HepG2 (cell line): ENCODE measurements around the gene MT1A. TPM values are rescaled to one million over a fixed set of nuclear protein-coding genes. Genes with fewer than 3 reads are reported as not detected.

Experiments used
- ATF1 ChIP-seq: IDR thresholded peaks from 2 replicates; pipeline ENCODE4 v1.6.1; 2016; ENCODE audit warnings: mild to moderate bottlenecking, control low read depth
- BATF2 ChIP-seq: sonication (generic); formaldehyde crosslinking; IDR thresholded peaks from 2 replicates; pipeline ENCODE4 v1.8.0; 2022; ENCODE audit warnings: mild to moderate bottlenecking, missing genetic modification reagents, moderate library complexity
- DMAP1 ChIP-seq: IDR thresholded peaks from 2 replicates; pipeline ENCODE4 v1.6.1; 2016
- DR1 ChIP-seq: sonication (generic); formaldehyde crosslinking; IDR thresholded peaks from 2 replicates; pipeline ENCODE4 v1.8.0; 2021; ENCODE audit warnings: mild to moderate bottlenecking, missing genetic modification reagents, inconsistent platforms
- FOXA1 ChIP-seq, 2 experiments: fragments of 450-650 bp in 1 of 2; sonication (generic) in 1 of 2; formaldehyde crosslinking in 1 of 2; IDR thresholded peaks; 2 replicates each; pipeline versions ENCODE4 v1.4.0 to v1.6.1; 2016 to 2020; ENCODE audit warnings: missing genetic modification reagents in 1 of 2
- FOXJ3 ChIP-seq: sonication (generic); formaldehyde crosslinking; IDR thresholded peaks from 2 replicates; pipeline ENCODE4 v1.4.0; 2020; ENCODE audit warnings: missing genetic modification reagents, mild to moderate bottlenecking, borderline replicate concordance
- GABPA ChIP-seq, 2 experiments: IDR thresholded peaks; 2 replicates each; pipeline ENCODE4 v1.6.1; 2011 to 2016; ENCODE audit warnings: low read depth in 2 of 2, low read length in 1 of 2, missing biosample characterization in 1 of 2, missing genetic modification characterization in 1 of 2
- GABPB1 ChIP-seq: IDR thresholded peaks from 2 replicates; pipeline ENCODE4 v1.6.1; 2016; ENCODE audit warnings: mild to moderate bottlenecking, missing genetic modification reagents, moderate library complexity, missing compliant biosample characterization
- HCFC1 ChIP-seq: fragments of 150-350 bp; IDR thresholded peaks from 2 replicates; pipeline ENCODE4 v1.6.1; 2014; ENCODE audit warnings: low read depth, low read length
- HOXA9 ChIP-seq: sonication (generic); formaldehyde crosslinking; IDR thresholded peaks from 2 replicates; pipeline ENCODE4 v1.8.1; 2022; ENCODE audit warnings: missing genetic modification reagents, mild to moderate bottlenecking, moderate library complexity, borderline replicate concordance
- JARID2 ChIP-seq: sonication (generic); formaldehyde crosslinking; IDR thresholded peaks from 2 replicates; pipeline ENCODE4 v1.8.1; 2023; ENCODE audit warnings: missing genetic modification reagents, inconsistent platforms; ENCODE audit not compliant: insufficient replicate concordance
- NCOA2 ChIP-seq: sonication (generic); formaldehyde crosslinking; IDR thresholded peaks from 2 replicates; pipeline ENCODE4 v1.8.0; 2022; ENCODE audit warnings: inconsistent platforms
- PHF20 ChIP-seq: sonication (generic); formaldehyde crosslinking; IDR thresholded peaks from 2 replicates; pipeline ENCODE4 v1.5.0; 2020; ENCODE audit warnings: mild to moderate bottlenecking, missing genetic modification reagents
- PHF21A ChIP-seq: sonication (generic); formaldehyde crosslinking; IDR thresholded peaks from 2 replicates; pipeline ENCODE4 v1.5.0; 2020; ENCODE audit warnings: mild to moderate bottlenecking, missing genetic modification reagents
- POLR2AphosphoS5 ChIP-seq: IDR thresholded peaks from 2 replicates; pipeline ENCODE4 v1.6.1; 2012; ENCODE audit warnings: low read depth, low read length
- PRPF4 ChIP-seq: fragments of 200-400 bp; formaldehyde crosslinking; IDR thresholded peaks from 2 replicates; pipeline ENCODE4 v1.6.1; 2016; ENCODE audit warnings: low read length, low read depth; ENCODE audit not compliant: poor library complexity, severe bottlenecking
- RFXAP ChIP-seq: sonication (generic); formaldehyde crosslinking; IDR thresholded peaks from 2 replicates; pipeline ENCODE4 v1.4.0; 2020; ENCODE audit warnings: missing genetic modification reagents, borderline replicate concordance
- U2AF1 ChIP-seq: fragments of 200-400 bp; formaldehyde crosslinking; optimal IDR thresholded peaks from 2 replicates; pipeline ENCODE3; 2017; ENCODE audit warnings: mild to moderate bottlenecking, low read depth, low read length
- ZBTB20 ChIP-seq: sonication (generic); formaldehyde crosslinking; IDR thresholded peaks from 2 replicates; pipeline ENCODE4 v1.8.1; 2023; ENCODE audit warnings: missing genetic modification reagents, low read depth, mild to moderate bottlenecking, borderline replicate concordance
- ZIK1 ChIP-seq: sonication (generic); formaldehyde crosslinking; IDR thresholded peaks from 2 replicates; pipeline ENCODE4 v1.5.0; 2020; ENCODE audit warnings: mild to moderate bottlenecking, low read depth, missing genetic modification reagents, borderline replicate concordance
- ZNF121 ChIP-seq: sonication (generic); formaldehyde crosslinking; IDR thresholded peaks from 2 replicates; pipeline ENCODE4 v1.5.0; 2020; ENCODE audit warnings: mild to moderate bottlenecking, missing genetic modification reagents
- ZNF205 ChIP-seq: IDR thresholded peaks from 2 replicates; pipeline ENCODE4 v1.6.1; 2018; ENCODE audit warnings: missing biosample characterization, missing genetic modification reagents
- ZNF275 ChIP-seq: sonication (generic); formaldehyde crosslinking; IDR thresholded peaks from 2 replicates; pipeline ENCODE4 v1.8.0; 2022; ENCODE audit warnings: missing genetic modification reagents, mild to moderate bottlenecking, inconsistent platforms, borderline replicate concordance
- ZNF329 ChIP-seq: sonication (generic); formaldehyde crosslinking; IDR thresholded peaks from 2 replicates; pipeline ENCODE4 v1.9.0; 2021; ENCODE audit warnings: low read depth, mild to moderate bottlenecking, missing genetic modification reagents
- ZNF546 ChIP-seq: sonication (generic); formaldehyde crosslinking; conservative IDR thresholded peaks from 2 replicates; pipeline ENCODE4 v1.8.1; 2023; ENCODE audit warnings: mild to moderate bottlenecking, missing genetic modification reagents
- ZNF547 ChIP-seq: sonication (generic); formaldehyde crosslinking; IDR thresholded peaks from 2 replicates; pipeline ENCODE4 v1.5.1; 2020; ENCODE audit warnings: mild to moderate bottlenecking, missing genetic modification reagents
- ZNF891 ChIP-seq: sonication (generic); formaldehyde crosslinking; IDR thresholded peaks from 2 replicates; pipeline ENCODE4 v1.5.0; 2020; ENCODE audit warnings: mild to moderate bottlenecking, missing genetic modification reagents
- polyA plus RNA-seq, 8 experiments: library from polyadenylated mRNA; depleted of rRNA in 3 of 8; stranded (reverse) in 7 of 8; unstranded in 1 of 8; fragments of >200 nt; fragmentation: Illumina TruSeq in 4 of 8; extraction: Trizol in 4 of 8; gene quantifications; 2 replicates each; pipeline versions ENCODE4 v1.2.1 to v1.2.3, GENCODE V29; 2011 to 2016; ENCODE audit warnings: low read depth in 4 of 8, missing spikeins in 1 of 8, mixed read lengths in 1 of 8; ENCODE audit not compliant: insufficient read depth in 1 of 8
- total RNA-seq, 5 experiments: library from RNA; depleted of rRNA; stranded (reverse); fragments of >200 nt; fragmentation: Illumina TruSeq; extraction: Trizol; gene quantifications; 2 replicates each; pipeline ENCODE4 v1.2.3, GENCODE V29; 2016; ENCODE audit warnings: low read depth in 1 of 5

The MT1A gene
- total and polyA plus RNA-seq, 2 of the 13 experiments (the other 11 are each of a cell fraction or from before 2014, with no cell fraction given): 8.3 to 10.4 TPM

- TF ChIP-seq BATF2 (CRISPR knock-in tag) (0 out of 2 replicates have a peak, but pooled peaks have one; percentile 51), POLR2AphosphoS5 (peak; percentile 88), ZNF275 (CRISPR knock-in tag) (no peak), HCFC1 (no peak), FOXA1 (IDR thresholded peaks at IDR 0.05) (no peak), FOXA1 (CRISPR knock-in tag; IDR thresholded peaks at IDR 0.05) (peak; percentile 38; the same call in 1 of the 2 replicates), JARID2 (CRISPR knock-in tag) (no peak), ZNF546 (CRISPR knock-in tag) (peak; percentile 70; the same call in 1 of the 2 replicates), RFXAP (peak; percentile 77; the same call in 1 of the 2 replicates), ZNF329 (CRISPR knock-in tag) (no peak), ZNF205 (CRISPR knock-in tag) (no peak), DR1 (CRISPR knock-in tag) (peak; percentile 95), GABPB1 (peak; percentile 72; the same call in 1 of the 2 replicates), NCOA2 (CRISPR knock-in tag) (0 out of 2 replicates have a peak, but pooled peaks have one; percentile 40), GABPA (IDR thresholded peaks at IDR 0.05; ENCODE audit: low read depth, low read length) (no peak), GABPA (CRISPR knock-in tag; IDR thresholded peaks at IDR 0.05; ENCODE audit: low read depth) (no peak), ZNF547 (CRISPR knock-in tag) (0 out of 2 replicates have a peak, but pooled peaks have one; percentile 45), U2AF1 (no peak), ZNF891 (CRISPR knock-in tag) (no peak), HOXA9 (CRISPR knock-in tag) (0 out of 2 replicates have a peak, but pooled peaks have one; percentile 26), ZBTB20 (CRISPR knock-in tag) (no peak), PRPF4 (no peak), FOXJ3 (CRISPR knock-in tag) (no peak), ZNF121 (CRISPR knock-in tag) (peak; percentile 68), PHF20 (CRISPR knock-in tag) (0 out of 2 replicates have a peak, but pooled peaks have one; percentile 66), ZIK1 (peak; percentile 70; the same call in 1 of the 2 replicates), DMAP1 (CRISPR knock-in tag) (peak; percentile 86; the same call in 1 of the 2 replicates), ATF1 (CRISPR knock-in tag) (no peak), PHF21A (CRISPR knock-in tag) (peak; percentile 84)
Observed at GRCh38 chr16:56681939-56682702, 43.7 kb downstream of the MT1A start, which contains the start of gene MT1X (continued).
